K562 (cell line): ENCODE measurements around the gene SLC38A10. TPM values are rescaled to one million over a fixed set of nuclear protein-coding genes. Genes with fewer than 3 reads are reported as not detected.

ENCODE experiments used
- ATAC-seq: fragments of 200-7000 bp; cut with Tn5 transposase; 3 replicates; pipeline ENCODE4 v1.9.1; 2020; ENCODE audit warnings: moderate library complexity
- BruUV-seq: library from RNA; stranded (reverse); fragments of 400-500 nt; replicated peaks from 2 replicates; lab custom pipeline; 2021; lab: Mats Ljungman, UMichigan
- CTCF ChIA-PET: fragments of 300-600 bp; formaldehyde crosslinking; extraction: SDS; loops from one replicate; lab custom pipeline; 2021; ENCODE audit warnings: low intra/inter-chr PET ratio; lab: Yijun Ruan, JAX
- POLR2A ChIA-PET: fragments of 300-600, 350-650 bp; sonication (Branson Sonifier 250); formaldehyde crosslinking; extraction: SDS; loops from one replicate; lab custom pipeline; 2021; ENCODE audit warnings: antibody characterized with exemption, inconsistent platforms; lab: Yijun Ruan, JAX
- DNase-seq, 4 experiments: peaks; one replicate each; pipeline versions ENCODE4 v3.0.0 to v3.0.0-alpha.2; 2011 to 2018; ENCODE audit warnings: low spot score in 3 of 4, mixed read lengths in 3 of 4; ENCODE audit errors: extremely low read depth in 1 of 4
- FAIRE-seq: peaks from 2 replicates; lab custom pipeline; 2011; peaks lifted over from hg19 to GRCh38; lab: Jason Lieb, UNC
- H2AFZ ChIP-seq: 2 replicates; pipeline ENCODE4 v1.6.0; 2011; ENCODE audit warnings: low read depth, low read length, control low read depth, inconsistent platforms
- H3K27ac ChIP-seq: fragments of 200-600 bp; 3 replicates; pipeline ENCODE4 v1.8.0; 2011; ENCODE audit warnings: low read depth, mild to moderate bottlenecking, control low read depth, inconsistent platforms, low read length, moderate library complexity, mixed read lengths; ENCODE audit errors: extremely low read depth
- H3K27me3 ChIP-seq, 2 experiments: fragments of 300-600 bp in 1 of 2; 2 replicates in 1 of 2; 3 replicates in 1 of 2; pipeline versions ENCODE4 v1.6.0 to v1.8.0; 2011; ENCODE audit warnings: inconsistent platforms in 2 of 2, low read length in 2 of 2, mild to moderate bottlenecking in 1 of 2, mixed read lengths in 1 of 2, moderate library complexity in 1 of 2; ENCODE audit not compliant: control insufficient read depth in 2 of 2, insufficient read depth in 2 of 2
- H3K36me3 ChIP-seq: fragments of 300-600 bp; 3 replicates; pipeline ENCODE4 v1.8.0; 2011; ENCODE audit warnings: mild to moderate bottlenecking, low read length, inconsistent platforms; ENCODE audit not compliant: control insufficient read depth, insufficient read depth
- H3K4me1 ChIP-seq, 2 experiments: fragments of 200-600 bp in 1 of 2; replicated peaks in 1 of 2; 2 replicates in 1 of 2; 3 replicates in 1 of 2; pipeline versions ENCODE4 v1.5.1 to v1.8.0; 2011; ENCODE audit warnings: inconsistent platforms in 2 of 2, low read length in 2 of 2, mild to moderate bottlenecking in 1 of 2, mixed read lengths in 1 of 2, moderate library complexity in 1 of 2; ENCODE audit not compliant: control insufficient read depth in 2 of 2, insufficient read depth in 2 of 2
- H3K4me2 ChIP-seq: 2 replicates; pipeline ENCODE4 v1.6.1; 2011; ENCODE audit warnings: low read length, control low read depth, inconsistent platforms, mixed read lengths; ENCODE audit not compliant: insufficient read depth
- H3K4me3 ChIP-seq: fragments of 200-600 bp; sonication (generic), shearing (Covaris generic); 2 replicates; pipeline ENCODE4 v1.5.1; 2016; ENCODE audit warnings: control low read depth, inconsistent platforms
- H3K79me2 ChIP-seq: fragments of 200-600 bp; 3 replicates; pipeline ENCODE4 v1.8.0; 2011; ENCODE audit warnings: low read length, inconsistent platforms; ENCODE audit not compliant: control insufficient read depth, insufficient read depth
- H3K9ac ChIP-seq, 2 experiments: 2 replicates each; pipeline versions ENCODE4 v1.6.0 to v1.6.1; 2011; ENCODE audit warnings: low read depth in 2 of 2, low read length in 2 of 2, control low read depth in 1 of 2, inconsistent platforms in 1 of 2, mild to moderate bottlenecking in 1 of 2, mixed read lengths in 1 of 2; ENCODE audit not compliant: insufficient read depth in 1 of 2
- H3K9me1 ChIP-seq: one replicate; pipeline ENCODE4 v1.6.0; 2011; ENCODE audit warnings: inconsistent platforms, mild to moderate bottlenecking, low read length, moderate library complexity; ENCODE audit not compliant: control insufficient read depth, insufficient read depth
- H3K9me3 ChIP-seq: replicated peaks from 2 replicates; pipeline ENCODE4 v1.5.1; 2011; ENCODE audit warnings: low read depth, low read length, inconsistent platforms; ENCODE audit not compliant: control insufficient read depth, insufficient read depth
- H4K20me1 ChIP-seq: replicated peaks from 2 replicates; pipeline ENCODE4 v1.6.1; 2011; ENCODE audit warnings: low read length, inconsistent platforms, mixed read lengths; ENCODE audit not compliant: control insufficient read depth, insufficient read depth
- RBM14 ChIP-seq: fragments of 200-400 bp; formaldehyde crosslinking; IDR thresholded peaks from 2 replicates; pipeline ENCODE4 v1.6.1; 2018; ENCODE audit warnings: low read depth, mild to moderate bottlenecking, low read length, moderate library complexity, borderline replicate concordance; ENCODE audit not compliant: insufficient read depth
- SFPQ ChIP-seq: fragments of 200-400 bp; formaldehyde crosslinking; IDR thresholded peaks from 2 replicates; pipeline ENCODE4 v1.6.1; 2017; ENCODE audit warnings: mild to moderate bottlenecking, low read depth, low read length, moderate library complexity
- ZSCAN29 ChIP-seq: fragments of 450-650 bp; IDR thresholded peaks from 2 replicates; pipeline ENCODE4 v1.6.1; 2017
- WGBS: fragments of 100-300 bp; shearing (Covaris generic); methylation state at CpG from one replicate; pipeline ENCODE4 v1.1.6; 2016; ENCODE audit warnings: low coverage, mixed read lengths; ENCODE audit not compliant: insufficient coverage; ENCODE audit errors: missing lambda C conversion rate; 5-methylcytosine and 5-hydroxymethylcytosine counted together
- in situ Hi-C: fragments of 300-500 bp; cut with MboI; formaldehyde crosslinking; loops from 4 replicates; pipeline ENCODE4 v1.15.0; 2018; ENCODE audit warnings: inconsistent platforms, mixed read lengths
- intact Hi-C: fragments of 100-400 bp; cut with micrococcal nuclease; formaldehyde crosslinking; loops from 2 replicates; pipeline ENCODE4 v1.14.2; 2022
- polyA plus RNA-seq, 8 experiments: library from polyadenylated mRNA; depleted of rRNA in 4 of 8; stranded (reverse) in 5 of 8; unstranded in 3 of 8; fragments of >200 nt; fragmentation: Nextera tagmentation in 2 of 8; fragmentation: Illumina TruSeq in 1 of 8; extraction: Ambion mirVana in 2 of 8; extraction: Trizol in 1 of 8; gene quantifications; 2 replicates each; pipeline versions ENCODE4 v1.2.1 to v1.2.3, GENCODE V29; 2011 to 2014; ENCODE audit warnings: inconsistent platforms in 1 of 8, missing spikeins in 1 of 8
- total RNA-seq, 7 experiments: library from RNA; depleted of rRNA in 6 of 7; stranded (reverse); fragments of >200 nt in 6 of 7; fragmentation: Illumina TruSeq in 2 of 7; extraction: Trizol in 2 of 7; gene quantifications; 2 replicates each; pipeline versions ENCODE4 v1.2.1 to v1.2.3, GENCODE V29; 2011 to 2021; ENCODE audit warnings: low replicate concordance in 1 of 7

The SLC38A10 gene
- total and polyA plus RNA-seq, 9 of the 15 experiments (the other 6 are each of a cell fraction or from before 2014, with no cell fraction given) = 0.45 to 54.2 (median 13.8) TPM

GRCh38 chr17:81252326-81252986, 42.7 kb downstream of the SLC38A10 start:
- intact Hi-C loops (loop anchor here (5.0 kb wide), 1 partner anchor 40 kb away; no protein-coding TSS in a partner anchor), in situ Hi-C loops (no loop called here)
- Histone ChIP-seq H3K9me1 (no peaks in the 10 kb centered on the region), H2AFZ (no peak overlapping the region), H3K27me3 (no peaks in the 10 kb centered on the region), H3K9me3 (no peaks in the 10 kb centered on the region), H3K9ac (peak overlapping the region in 1 of 2 experiments; percentile 37; a peak in 1 of 4 replicates), H3K4me1 (peaks cover 0 to 37% of the 10 kb centered on the region in 2 experiments; a peak in 1 of 5 replicates), H3K4me2 (no peak overlapping the region), H3K4me3 (no peak overlapping the region), H4K20me1 (no peaks in the 10 kb centered on the region; the same call in 1 of the 2 replicates), H3K79me2 (no peaks in the 10 kb centered on the region), H3K27ac (no peak overlapping the region), H3K36me3 (peaks cover 30% of the 10 kb centered on the region; the same call in 1 of the 3 replicates)
- BruUV-seq = no TSS peak
- ChIA-PET POLR2A (interaction anchor here (0.6 to 0.8 kb wide), 2 partner anchors 8 to 150 kb away, joined by 3 read pairs; no protein-coding TSS in a partner anchor), CTCF (interaction anchor here (0.6 to 4.0 kb wide), 7 partner anchors 230 to 449 kb away, joined by 3 to 33 read pairs (median 9); no protein-coding TSS in a partner anchor)
- DNase-seq = no peak
- no peak for ATAC-seq
- 84% methylated on average over 14 of the region's 15 CpGs for WGBS
- no peak for FAIRE-seq
- TF ChIP-seq RBM14 (no peak), ZSCAN29 (no peak), SFPQ (no peak)
